ENCODE data around the gene ADAMTS12.
"Not testable (repeated sequence)": the region's sequence is repeated elsewhere in the genome, so short reads cannot be mapped to it uniquely, and the experiment has no call there.

Gene ADAMTS12

GRCh38 chr5:33539790-33540189, 352.0 kb downstream of the ADAMTS12 start:
- not testable (repeated sequence) for FAIRE-seq

GRCh38 chr5:33539212-33539611, 352.6 kb downstream of the ADAMTS12 start:
- FAIRE-seq (no peak), DNase-seq (ENCODE audit: insufficient read length, low spot score) (no peak)

More at GRCh38 chr5:33539790-33540189, 352.0 kb downstream of the ADAMTS12 start:
- not testable (repeated sequence) for DNase-seq (ENCODE audit: insufficient read length, low spot score)

DNA sequence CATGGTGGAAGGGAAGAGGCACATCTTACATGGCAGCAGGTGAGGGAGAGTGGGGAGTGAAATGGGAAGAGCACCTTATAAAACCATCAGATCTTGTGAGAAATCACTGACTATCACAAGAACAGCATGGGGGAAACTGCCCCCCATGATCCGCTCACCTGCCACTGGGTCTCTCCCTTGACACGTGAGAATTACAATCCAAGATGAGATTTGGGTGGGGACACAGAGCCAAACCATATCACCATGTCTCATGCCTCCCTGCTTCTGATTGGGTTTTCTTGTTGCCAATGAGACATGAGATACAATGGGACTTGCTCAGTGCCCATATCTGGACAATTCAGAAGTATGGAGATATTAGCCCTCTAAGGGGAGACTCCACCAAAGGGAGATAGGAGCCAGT, 353.6 kb downstream of the ADAMTS12 start:
- DNase-seq (ENCODE audit: insufficient read length, low spot score) (no peak), FAIRE-seq (no peak)

DNA sequence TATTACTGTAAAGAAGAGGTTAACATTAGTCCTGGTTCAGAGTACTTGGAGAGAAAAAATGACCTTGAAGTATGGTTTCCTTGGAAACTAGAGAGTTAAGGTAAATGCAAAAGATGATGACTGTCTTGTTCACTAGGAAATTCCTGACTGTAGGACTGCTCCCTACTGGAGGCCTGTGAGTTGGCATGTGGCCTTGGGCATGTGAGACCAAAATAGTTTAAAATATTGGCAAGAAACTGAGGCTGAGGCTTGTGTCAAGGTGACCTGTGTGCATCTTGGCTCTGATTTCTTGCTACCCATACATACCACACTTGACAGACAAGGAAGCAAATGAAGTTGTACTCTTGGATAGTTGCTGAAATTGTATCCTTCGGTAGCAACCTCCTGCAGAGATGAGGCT, 354.6 kb downstream of the ADAMTS12 start:
- DNase-seq (ENCODE audit: insufficient read length, low spot score), result no peak
- FAIRE-seq, result no peak

DNA sequence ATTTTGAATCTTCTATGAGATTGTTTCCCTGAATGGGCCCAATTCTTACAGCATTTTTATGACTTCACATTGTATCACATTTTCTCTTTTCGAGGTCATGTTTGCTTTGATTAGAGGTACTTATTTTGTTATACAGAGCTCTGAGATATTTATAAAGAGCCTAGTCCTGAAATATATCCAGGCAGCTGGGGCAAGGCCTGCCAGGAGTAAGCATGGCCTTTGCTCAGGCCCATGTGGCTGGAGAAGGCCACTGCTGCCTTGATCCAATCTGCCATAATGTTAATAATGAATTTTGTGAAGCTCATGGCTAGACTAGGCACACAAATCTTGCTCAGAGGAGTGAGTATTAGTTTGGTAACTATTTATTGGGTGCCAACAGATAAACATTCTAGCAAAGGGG, 355.0 kb downstream of the ADAMTS12 start:
- DNase-seq (ENCODE audit: insufficient read length, low spot score) (no peak), FAIRE-seq (no peak)

GRCh38 chr5:33531824-33532223, 360.0 kb downstream of the ADAMTS12 start:
- DNase-seq (ENCODE audit: insufficient read length, low spot score) (no peak), FAIRE-seq (no peak)

- no peak for DNase-seq (ENCODE audit: insufficient read length, low spot score)
- FAIRE-seq, result no peak
Observed at GRCh38 chr5:33531037-33531298, 360.8 kb downstream of the ADAMTS12 start.

DNA sequence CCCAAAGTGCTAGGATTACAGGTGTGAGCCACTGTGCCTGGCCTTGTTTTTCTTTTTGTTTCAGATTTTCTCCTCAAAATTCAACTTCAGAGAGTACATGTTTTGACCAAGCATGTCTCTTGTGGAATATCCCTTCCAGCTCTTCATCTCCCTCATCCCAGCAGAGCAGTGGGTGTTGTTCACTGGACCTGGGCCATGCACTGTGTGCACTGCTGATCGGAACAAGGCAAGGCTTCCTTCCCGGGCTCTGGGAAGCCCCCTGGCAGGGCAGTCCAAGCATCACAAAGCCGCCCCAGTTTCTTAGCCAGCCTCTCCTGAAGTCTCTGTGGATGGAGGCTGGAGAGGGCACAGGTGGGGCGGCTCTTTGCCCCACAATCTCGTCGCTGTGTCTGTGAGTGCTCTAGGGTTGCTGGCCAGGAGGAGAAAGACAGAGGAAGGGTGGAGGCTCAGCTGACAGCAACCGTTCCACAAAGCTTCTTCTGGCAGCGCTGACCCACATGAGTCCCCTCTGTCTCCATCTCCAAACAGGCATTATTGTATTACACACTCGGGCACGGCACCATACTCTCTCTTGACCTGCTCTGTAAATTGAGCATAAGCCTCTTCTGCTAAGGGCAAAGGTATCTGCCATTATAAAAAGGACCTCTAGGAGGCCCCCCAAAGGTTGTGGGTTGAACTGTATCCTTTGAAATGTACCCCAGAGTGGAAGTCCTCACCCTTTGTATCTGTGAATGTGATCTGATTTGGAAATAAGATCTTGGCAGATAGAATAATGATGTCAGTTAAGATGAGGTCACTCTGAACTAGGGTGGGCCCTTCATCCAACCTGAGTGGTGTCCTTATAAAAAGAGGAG, 361.4 kb downstream of the ADAMTS12 start:
- DNase-seq (ENCODE audit: insufficient read length, low spot score) (no peak), FAIRE-seq (no peak)

GRCh38 chr5:33527696-33528095, 364.1 kb downstream of the ADAMTS12 start:
- FAIRE-seq (no peak), DNase-seq (ENCODE audit: insufficient read length, low spot score) (no peak)

- DNase-seq (ENCODE audit: insufficient read length, low spot score), result no peak
- FAIRE-seq, result no peak
Observed at GRCh38 chr5:33526755-33527154, 365.0 kb downstream of the ADAMTS12 start.

- no peak for DNase-seq (ENCODE audit: insufficient read length, low spot score)
Observed at GRCh38 chr5:33524476-33524875, 367.3 kb downstream of the ADAMTS12 start.

GRCh38 chr5:33523208-33523771, 368.5 kb downstream of the ADAMTS12 start:
- FAIRE-seq (no peak), DNase-seq (ENCODE audit: insufficient read length, low spot score) (no peak)

More at GRCh38 chr5:33524476-33524875, 367.3 kb downstream of the ADAMTS12 start:
- FAIRE-seq, result no peak

- FAIRE-seq (no peak), DNase-seq (ENCODE audit: insufficient read length, low spot score) (no peak)
Observed at GRCh38 chr5:33516421-33516820, 375.4 kb downstream of the ADAMTS12 start.

DNA sequence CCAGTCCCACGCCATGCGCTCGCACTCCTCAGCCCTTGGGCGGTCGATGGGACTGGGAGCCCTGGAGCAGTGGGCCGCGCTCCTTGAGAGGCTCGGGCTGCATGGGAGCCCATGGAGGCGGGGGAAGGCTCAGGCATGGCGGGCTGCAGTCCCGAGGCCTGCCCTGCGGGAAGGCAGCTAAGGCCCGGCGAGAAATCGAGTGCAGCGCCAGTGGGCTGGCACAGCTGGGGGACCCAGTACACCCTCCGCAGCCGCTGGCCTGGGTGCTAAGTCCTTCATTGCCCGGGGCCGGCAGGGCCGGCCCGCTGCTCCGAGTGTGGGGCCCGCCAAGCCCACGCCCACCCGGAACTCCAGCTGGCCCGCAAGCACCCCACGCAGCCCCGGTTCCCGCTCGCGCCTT, 376.4 kb downstream of the ADAMTS12 start:
- FAIRE-seq, result not testable (repeated sequence)

DNA sequence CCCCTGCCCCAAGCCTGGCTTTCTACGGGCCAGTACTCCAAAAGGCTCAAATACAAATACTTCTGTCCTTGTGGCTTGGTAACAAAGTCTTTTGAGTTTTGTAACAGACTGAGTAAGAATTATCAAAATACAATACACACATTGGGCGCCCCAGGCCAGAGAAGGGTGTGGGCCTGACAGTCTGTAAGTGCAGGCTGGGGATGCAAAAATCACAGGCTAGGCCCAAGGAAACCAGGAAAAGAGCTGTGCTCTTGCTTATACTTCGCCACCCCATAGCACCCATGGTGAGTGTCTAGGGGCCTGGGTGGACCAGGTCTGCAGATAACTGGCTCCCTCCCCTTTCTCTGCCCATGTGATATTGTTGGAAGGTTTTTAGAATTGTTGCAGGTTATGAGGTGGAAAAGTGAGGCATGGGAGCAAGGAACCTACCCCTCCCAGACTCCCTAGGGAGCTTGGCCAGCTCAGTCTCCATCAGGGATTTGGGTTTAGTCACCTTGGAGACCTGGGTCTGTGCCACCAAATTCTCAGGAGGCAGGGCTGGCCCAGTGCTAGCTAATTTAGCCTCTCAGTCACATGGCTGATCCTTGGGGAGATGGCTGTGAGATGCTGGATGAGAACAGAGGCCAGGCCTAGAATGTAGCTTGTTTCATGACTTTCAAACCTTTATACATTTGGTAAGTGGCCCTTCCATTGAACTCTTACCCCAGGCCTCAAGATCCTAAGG, 378.2 kb downstream of the ADAMTS12 start:
- no peak for DNase-seq (ENCODE audit: insufficient read length, low spot score)
- FAIRE-seq, result no peak

More for the DNA sequence above, 376.4 kb downstream of the ADAMTS12 start:
- DNase-seq (ENCODE audit: insufficient read length, low spot score), result not testable (repeated sequence)

DNA sequence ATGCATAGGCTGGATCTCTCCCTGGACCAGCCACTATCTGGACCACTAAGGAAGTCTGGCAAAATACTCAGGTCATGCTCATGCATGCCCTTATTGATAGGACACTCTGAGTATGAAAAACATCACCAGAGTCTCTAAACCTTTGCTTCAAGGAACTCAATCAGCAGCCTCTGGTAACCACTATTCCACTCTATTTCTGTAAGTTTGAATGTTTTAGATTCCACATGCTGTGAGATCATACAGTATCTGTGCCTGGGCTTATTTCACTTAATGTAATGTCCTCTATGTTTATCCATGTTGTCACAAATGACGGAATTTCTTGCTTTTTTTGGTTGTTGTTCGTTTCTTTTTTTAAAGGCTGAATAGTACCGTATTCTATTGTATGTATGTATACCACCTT, 382.8 kb downstream of the ADAMTS12 start:
- no peak for DNase-seq (ENCODE audit: insufficient read length, low spot score)
- no peak for FAIRE-seq

DNA sequence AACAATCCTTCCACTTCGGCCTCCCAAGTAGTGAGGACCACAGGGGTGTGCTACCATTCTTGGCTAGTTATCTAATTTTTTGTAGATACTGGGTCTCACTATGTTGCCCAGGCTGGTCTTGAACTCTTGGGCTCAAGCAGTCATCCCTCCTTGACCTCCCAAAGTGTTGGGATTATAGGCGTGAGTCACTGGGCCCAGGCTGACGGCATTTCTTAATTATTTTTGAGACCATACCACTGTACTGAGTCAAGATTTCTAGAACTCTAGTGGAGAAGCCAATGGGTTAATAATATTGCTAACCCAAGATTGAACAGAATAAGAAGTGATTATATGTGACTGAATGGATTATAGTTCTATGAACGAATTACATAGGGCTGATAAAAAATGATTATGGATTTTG, 384.4 kb downstream of the ADAMTS12 start:
- no peak for FAIRE-seq
- DNase-seq (ENCODE audit: insufficient read length, low spot score), result no peak

DNA sequence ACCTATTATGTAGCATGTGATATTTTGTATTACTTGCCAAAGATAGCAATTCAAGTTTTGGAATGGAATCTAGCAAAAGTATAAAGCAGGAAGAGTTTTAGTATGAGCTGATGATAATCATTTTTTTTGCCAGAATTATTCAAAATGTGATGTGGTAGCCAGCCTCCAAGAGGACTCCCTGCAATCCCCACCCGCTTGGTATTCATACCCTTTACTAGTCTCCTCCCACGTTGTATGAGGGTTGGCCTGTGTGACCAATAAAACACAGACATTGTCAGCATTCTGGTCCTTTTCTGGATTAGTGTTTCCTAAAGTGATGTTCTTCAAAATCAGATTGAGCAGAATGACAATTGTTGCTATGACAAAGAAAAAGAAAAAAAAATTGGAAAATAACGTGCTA, 387.2 kb downstream of the ADAMTS12 start:
- FAIRE-seq, result no peak
- DNase-seq (ENCODE audit: insufficient read length, low spot score), result no peak

DNA sequence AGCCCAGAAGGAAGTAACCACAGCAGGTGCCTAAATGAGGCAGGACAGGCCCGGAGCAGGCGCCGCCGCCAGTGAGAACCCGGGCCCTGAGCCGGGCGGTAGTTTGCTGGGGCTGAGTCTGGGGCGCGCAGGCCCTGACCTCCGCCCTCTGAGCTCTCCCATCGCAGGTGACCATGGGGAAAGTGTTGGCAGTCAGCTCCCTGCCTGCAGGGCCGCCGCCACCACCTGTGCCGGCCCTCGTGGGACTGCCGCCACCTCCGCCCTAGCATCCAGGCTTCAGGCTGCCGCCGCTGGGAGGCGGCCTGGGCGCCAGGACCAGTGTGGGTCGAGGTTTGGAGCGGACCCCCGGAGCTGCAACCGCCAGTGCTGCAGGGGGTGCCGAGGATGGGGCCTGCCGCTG, 389.9 kb downstream of the ADAMTS12 start:
- FAIRE-seq (no peak), DNase-seq (ENCODE audit: insufficient read length, low spot score) (no peak)

GRCh38 chr5:33501260-33501659, 390.5 kb downstream of the ADAMTS12 start:
- FAIRE-seq, result no peak
- DNase-seq (ENCODE audit: insufficient read length, low spot score), result no peak

- FAIRE-seq, result no peak
- DNase-seq (ENCODE audit: insufficient read length, low spot score), result no peak
Observed at GRCh38 chr5:33494466-33494865, 397.3 kb downstream of the ADAMTS12 start.

- no peak for FAIRE-seq
- no peak for DNase-seq (ENCODE audit: insufficient read length, low spot score)
Observed at GRCh38 chr5:33491941-33492340, 399.8 kb downstream of the ADAMTS12 start.

Data from GM19239 (cell line).